ENCODE results near the gene ABHD16A.

DNA sequence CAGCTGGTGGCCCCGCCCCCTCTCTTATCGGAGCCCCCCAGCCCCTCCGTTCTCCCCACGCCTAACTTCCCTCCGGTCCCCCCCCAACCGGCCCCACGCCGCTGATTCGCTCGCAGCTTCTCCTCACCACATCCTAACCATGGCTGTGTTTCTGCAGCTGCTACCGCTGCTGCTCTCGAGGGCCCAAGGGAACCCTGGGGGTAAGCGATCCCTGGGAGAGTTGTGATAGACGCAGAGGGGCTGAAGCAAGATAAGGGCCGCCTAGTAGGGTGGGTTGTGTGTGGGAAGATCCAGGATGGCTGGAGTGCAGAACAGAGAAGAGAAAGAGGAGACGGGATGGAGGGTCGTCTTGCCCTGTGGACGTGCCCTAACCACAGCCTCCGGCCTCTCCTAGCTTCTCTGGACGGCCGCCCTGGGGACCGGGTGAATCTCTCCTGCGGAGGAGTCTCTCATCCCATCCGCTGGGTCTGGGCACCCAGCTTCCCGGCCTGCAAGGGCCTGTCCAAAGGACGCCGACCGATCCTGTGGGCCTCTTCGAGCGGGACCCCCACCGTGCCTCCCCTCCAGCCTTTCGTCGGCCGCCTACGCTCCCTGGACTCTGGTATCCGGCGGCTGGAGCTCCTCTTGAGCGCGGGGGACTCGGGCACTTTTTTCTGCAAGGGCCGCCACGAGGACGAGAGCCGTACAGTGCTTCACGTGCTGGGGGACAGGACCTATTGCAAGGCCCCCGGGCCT is 20.3 kb upstream of the ABHD16A start, which contains the start of gene MPIG6B:
- TF ChIP-seq EZH2 (IDR thresholded peaks at IDR 0.05), result no peak
- TF ChIP-seq, protein P1, sequence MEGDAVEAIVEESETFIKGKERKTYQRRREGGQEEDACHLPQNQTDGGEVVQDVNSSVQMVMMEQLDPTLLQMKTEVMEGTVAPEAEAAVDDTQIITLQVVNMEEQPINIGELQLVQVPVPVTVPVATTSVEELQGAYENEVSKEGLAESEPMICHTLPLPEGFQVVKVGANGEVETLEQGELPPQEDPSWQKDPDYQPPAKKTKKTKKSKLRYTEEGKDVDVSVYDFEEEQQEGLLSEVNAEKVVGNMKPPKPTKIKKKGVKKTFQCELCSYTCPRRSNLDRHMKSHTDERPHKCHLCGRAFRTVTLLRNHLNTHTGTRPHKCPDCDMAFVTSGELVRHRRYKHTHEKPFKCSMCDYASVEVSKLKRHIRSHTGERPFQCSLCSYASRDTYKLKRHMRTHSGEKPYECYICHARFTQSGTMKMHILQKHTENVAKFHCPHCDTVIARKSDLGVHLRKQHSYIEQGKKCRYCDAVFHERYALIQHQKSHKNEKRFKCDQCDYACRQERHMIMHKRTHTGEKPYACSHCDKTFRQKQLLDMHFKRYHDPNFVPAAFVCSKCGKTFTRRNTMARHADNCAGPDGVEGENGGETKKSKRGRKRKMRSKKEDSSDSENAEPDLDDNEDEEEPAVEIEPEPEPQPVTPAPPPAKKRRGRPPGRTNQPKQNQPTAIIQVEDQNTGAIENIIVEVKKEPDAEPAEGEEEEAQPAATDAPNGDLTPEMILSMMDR (IDR thresholded peaks at IDR 0.05), result no peak
- no peak for TF ChIP-seq EZH2phosphoT487 (IDR thresholded peaks at IDR 0.05)

All from neural progenitor cell (in vitro differentiated cells).